Measurements from ENCODE around the gene C1orf167. TPM values are rescaled to one million over a fixed set of nuclear protein-coding genes. Genes with fewer than 3 reads are reported as not detected.

Gene C1orf167
- total RNA-seq, 1 donor from 2014 or later = 0.18 TPM

DNA sequence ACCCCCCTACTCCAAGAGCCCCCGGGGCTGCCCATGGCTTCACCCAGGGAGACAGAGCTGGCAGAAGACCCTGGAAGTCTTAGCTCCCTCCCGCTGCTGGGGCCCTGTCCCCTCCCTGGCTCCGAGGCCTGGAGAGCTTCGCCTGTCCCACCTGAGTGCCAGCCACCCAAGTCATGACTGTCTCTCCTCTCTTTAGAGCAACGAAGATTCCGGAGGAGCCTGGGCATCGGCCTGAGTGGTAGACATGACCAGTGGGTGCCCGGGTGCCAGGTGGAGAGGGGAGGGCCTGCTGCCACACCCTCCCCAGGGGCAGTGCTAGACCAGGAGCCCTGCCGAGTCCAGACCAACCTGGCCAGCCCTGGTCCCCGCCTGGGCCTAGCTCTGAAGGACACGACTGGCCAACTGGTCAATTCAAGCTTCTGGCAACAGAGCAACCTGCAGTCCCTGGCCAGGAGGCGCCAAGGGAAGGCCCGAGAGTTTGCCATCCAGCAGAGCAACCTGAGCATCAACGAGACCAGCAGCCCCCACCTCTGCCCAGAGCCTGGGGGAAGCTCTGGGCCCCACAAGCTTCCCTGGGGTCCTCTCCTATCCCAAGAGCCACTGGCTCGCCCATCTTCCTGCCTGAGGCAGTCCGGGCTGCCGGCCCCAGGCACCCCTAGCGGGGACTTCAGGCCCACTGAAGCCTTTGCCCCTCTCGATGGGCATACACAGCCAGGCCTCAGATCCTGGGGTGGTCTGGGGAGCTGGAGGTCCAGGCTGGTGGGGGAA, 3.9 kb downstream of the C1orf167 start:
- Mint-ChIP-seq H3K27me3 (ENCODE audit: low read depth) (peaks cover 24% of the 10 kb centered on the region), H3K9me3 (no peaks in the 10 kb centered on the region), H3K4me1 (peaks cover 2% of the 10 kb centered on the region), H3K36me3 (no peaks in the 10 kb centered on the region), H3K27ac (no peak overlapping the region), H3K4me3 (no peak overlapping the region)
- TF ChIP-seq, protein P1, sequence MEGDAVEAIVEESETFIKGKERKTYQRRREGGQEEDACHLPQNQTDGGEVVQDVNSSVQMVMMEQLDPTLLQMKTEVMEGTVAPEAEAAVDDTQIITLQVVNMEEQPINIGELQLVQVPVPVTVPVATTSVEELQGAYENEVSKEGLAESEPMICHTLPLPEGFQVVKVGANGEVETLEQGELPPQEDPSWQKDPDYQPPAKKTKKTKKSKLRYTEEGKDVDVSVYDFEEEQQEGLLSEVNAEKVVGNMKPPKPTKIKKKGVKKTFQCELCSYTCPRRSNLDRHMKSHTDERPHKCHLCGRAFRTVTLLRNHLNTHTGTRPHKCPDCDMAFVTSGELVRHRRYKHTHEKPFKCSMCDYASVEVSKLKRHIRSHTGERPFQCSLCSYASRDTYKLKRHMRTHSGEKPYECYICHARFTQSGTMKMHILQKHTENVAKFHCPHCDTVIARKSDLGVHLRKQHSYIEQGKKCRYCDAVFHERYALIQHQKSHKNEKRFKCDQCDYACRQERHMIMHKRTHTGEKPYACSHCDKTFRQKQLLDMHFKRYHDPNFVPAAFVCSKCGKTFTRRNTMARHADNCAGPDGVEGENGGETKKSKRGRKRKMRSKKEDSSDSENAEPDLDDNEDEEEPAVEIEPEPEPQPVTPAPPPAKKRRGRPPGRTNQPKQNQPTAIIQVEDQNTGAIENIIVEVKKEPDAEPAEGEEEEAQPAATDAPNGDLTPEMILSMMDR (IDR thresholded peaks at IDR 0.05; ENCODE audit: unreplicated experiment) = no peak
- no peak for DNase-seq (ENCODE audit: low spot score in 2 of 2, unreplicated experiment in 2 of 2)

DNA sequence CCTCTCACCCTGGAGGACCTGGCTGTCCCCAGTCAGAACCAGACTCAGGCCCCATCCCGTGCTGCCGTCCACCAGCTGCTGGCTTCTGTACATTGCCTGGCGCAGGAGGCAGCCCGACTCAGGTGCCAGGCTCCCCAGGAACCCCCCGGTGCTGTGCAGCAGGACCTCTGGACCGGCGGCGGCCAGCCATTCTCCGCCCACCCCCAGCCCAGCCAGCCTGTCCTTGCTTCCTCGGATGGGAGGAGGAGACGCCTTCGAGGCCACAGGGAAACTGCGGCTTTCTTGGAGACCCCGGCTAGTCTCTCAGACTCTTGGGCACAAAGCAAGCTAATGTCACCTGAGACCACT, 4.4 kb downstream of the C1orf167 start:
- no peaks in the 10 kb centered on the region for H3K36me3 Mint-ChIP-seq
- H3K4me3 Mint-ChIP-seq = no peak overlapping the region
- H3K27ac Mint-ChIP-seq = no peak overlapping the region
- peaks cover 2% of the 10 kb centered on the region for H3K4me1 Mint-ChIP-seq
- no peak for DNase-seq (ENCODE audit: low spot score in 2 of 2, unreplicated experiment in 2 of 2)
- TF ChIP-seq, protein P1 (IDR thresholded peaks at IDR 0.05; ENCODE audit: unreplicated experiment) = no peak
- H3K9me3 Mint-ChIP-seq = no peaks in the 10 kb centered on the region
- peaks cover 19% of the 10 kb centered on the region for H3K27me3 Mint-ChIP-seq (ENCODE audit: low read depth)

DNA sequence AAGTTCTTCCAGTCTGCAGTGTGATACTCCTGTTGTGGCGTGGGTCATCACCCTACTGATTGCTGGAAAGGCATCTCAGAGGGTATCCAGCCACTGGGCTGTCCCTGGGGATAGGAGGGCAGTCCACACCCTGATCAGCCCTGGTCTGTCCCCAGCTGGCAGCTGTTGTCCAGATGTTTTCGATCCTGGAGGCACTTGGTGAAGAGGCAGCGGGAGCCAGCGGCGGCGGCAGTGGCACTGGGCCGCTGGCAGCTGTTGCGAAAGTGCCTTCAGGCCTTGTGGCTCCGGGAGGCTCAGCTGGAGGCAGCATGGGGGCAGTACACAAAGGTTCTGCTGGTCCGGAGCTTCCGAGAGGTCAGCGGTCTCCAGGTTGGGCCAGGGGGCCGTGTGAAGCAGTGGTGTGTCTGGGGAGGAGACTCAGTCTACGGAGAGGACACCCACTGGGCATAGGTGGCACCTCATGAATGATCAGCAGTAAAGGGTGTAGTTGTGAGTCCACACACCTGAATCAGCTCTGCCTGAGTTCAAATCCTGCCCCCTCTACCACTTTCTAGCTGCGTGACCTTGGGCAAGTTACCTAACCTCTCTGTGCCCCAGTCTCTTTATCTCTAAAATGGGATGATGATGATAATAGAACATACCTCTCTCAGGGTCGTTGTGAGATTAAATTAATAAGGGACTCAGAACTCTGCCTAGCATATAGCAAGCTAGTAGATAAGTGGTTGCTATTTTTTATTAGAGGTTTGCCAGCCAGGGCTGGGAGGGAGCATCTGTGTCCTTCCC, 6.1 kb downstream of the C1orf167 start:
- Mint-ChIP-seq H3K4me3 (no peak overlapping the region), H3K27me3 (ENCODE audit: low read depth) (peaks cover 2% of the 10 kb centered on the region), H3K4me1 (peaks cover 2% of the 10 kb centered on the region), H3K9me3 (no peaks in the 10 kb centered on the region), H3K36me3 (no peaks in the 10 kb centered on the region), H3K27ac (no peak overlapping the region)
- TF ChIP-seq, protein P1 (IDR thresholded peaks at IDR 0.05; ENCODE audit: unreplicated experiment) = no peak
- no peak for DNase-seq (ENCODE audit: low spot score in 2 of 2, unreplicated experiment in 2 of 2)

DNA sequence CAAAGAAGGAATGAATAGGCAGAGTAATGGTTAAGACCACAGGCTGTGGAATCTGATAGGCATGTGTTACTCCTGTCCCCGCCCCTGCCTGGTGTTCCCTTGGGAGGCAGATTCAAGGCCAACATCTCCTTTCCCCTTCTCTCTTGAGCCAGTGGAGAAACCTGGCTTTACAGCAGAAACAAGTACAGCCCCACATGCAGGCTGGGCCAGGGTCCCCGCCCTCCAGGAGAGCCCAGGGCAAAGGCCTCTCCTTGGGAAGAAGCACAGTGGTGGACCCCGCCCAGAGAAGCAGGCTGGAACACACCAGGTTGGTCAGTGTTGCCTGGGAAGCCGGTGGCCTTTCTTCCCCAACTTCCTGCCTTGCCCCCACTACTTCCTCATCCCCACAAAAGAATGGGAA, 6.8 kb downstream of the C1orf167 start:
- no peaks in the 10 kb centered on the region for H3K4me1 Mint-ChIP-seq
- H3K36me3 Mint-ChIP-seq = no peaks in the 10 kb centered on the region

DNA sequence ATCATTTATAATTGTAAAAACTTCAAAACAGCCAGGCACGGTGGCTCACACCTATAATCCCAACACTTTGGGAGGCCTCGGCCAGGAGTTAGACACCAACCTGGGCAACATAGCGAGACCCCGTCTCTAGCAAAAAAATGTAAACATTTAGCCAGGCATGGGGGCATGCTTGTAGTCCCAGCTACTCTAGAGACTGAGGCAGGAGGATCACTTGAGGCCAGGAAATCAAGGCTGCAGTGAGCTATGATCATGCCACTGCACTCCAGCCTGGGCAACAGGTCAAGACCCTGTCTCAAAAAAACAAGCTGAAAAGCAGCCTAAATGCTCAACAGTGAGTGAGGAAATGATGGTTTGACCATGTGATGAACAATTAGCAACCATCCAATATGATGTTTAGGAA, 7.3 kb downstream of the C1orf167 start:
- no peak overlapping the region for H3K4me3 Mint-ChIP-seq
- TF ChIP-seq, protein P1 (IDR thresholded peaks at IDR 0.05; ENCODE audit: unreplicated experiment) = no peak
- no peaks in the 10 kb centered on the region for H3K4me1 Mint-ChIP-seq
- H3K36me3 Mint-ChIP-seq = no peaks in the 10 kb centered on the region
- no peak overlapping the region for H3K27ac Mint-ChIP-seq
- no peaks in the 10 kb centered on the region for H3K9me3 Mint-ChIP-seq
- no peaks in the 10 kb centered on the region for H3K27me3 Mint-ChIP-seq (ENCODE audit: low read depth)
- DNase-seq (ENCODE audit: low spot score in 2 of 2, unreplicated experiment in 2 of 2) = no peak

More for the DNA sequence above, 6.8 kb downstream of the C1orf167 start:
- Mint-ChIP-seq H3K27me3 (ENCODE audit: low read depth) (no peaks in the 10 kb centered on the region), H3K27ac (no peak overlapping the region), H3K9me3 (no peaks in the 10 kb centered on the region), H3K4me3 (no peak overlapping the region)
- TF ChIP-seq, protein P1 (IDR thresholded peaks at IDR 0.05; ENCODE audit: unreplicated experiment) = no peak
- DNase-seq (ENCODE audit: low spot score in 2 of 2, unreplicated experiment in 2 of 2) = no peak

Data from mesothelial cell of epicardium (in vitro differentiated cells).